Activated CD4-positive, alpha-beta T cell treated with anti-CD3 and anti-CD28 coated beads for 1 hour (primary cell): ENCODE data around the gene SOX6.
"Not testable (repeated sequence)": the region's sequence is repeated elsewhere in the genome, so short reads cannot be mapped to it uniquely, and the experiment has no call there.

Experiments
- DNase-seq: peaks from one replicate; pipeline ENCODE4 v3.0.0-alpha.2; 2020

The SOX6 gene

GRCh38 chr11:15944460-15944859, 411.9 kb downstream of the SOX6 start:
- no peak for DNase-seq

- no peak for DNase-seq
Observed at GRCh38 chr11:15943418-15944197, 412.7 kb downstream of the SOX6 start.

- no peak for DNase-seq
Observed at GRCh38 chr11:15942936-15943335, 413.4 kb downstream of the SOX6 start.

GRCh38 chr11:15942126-15942525, 414.2 kb downstream of the SOX6 start:
- DNase-seq = no peak

- DNase-seq = no peak
Observed at GRCh38 chr11:15941206-15941770, 415.1 kb downstream of the SOX6 start.

GRCh38 chr11:15940462-15941205, 415.7 kb downstream of the SOX6 start:
- no peak for DNase-seq

- no peak for DNase-seq
Observed at GRCh38 chr11:15938983-15939382, 417.4 kb downstream of the SOX6 start.

- no peak for DNase-seq
Observed at GRCh38 chr11:15938121-15938611, 418.2 kb downstream of the SOX6 start.

- no peak for DNase-seq
Observed at GRCh38 chr11:15937601-15938120, 418.7 kb downstream of the SOX6 start.

GRCh38 chr11:15936011-15936410, 420.3 kb downstream of the SOX6 start:
- DNase-seq = no peak

- no peak for DNase-seq
Observed at GRCh38 chr11:15935373-15935772, 421.0 kb downstream of the SOX6 start.

- no peak for DNase-seq
Observed at GRCh38 chr11:15933886-15934625, 422.3 kb downstream of the SOX6 start.

GRCh38 chr11:15932417-15932816, 423.9 kb downstream of the SOX6 start:
- DNase-seq = no peak

- no peak for DNase-seq
Observed at GRCh38 chr11:15931497-15931896, 424.8 kb downstream of the SOX6 start.

GRCh38 chr11:15930442-15931025, 425.8 kb downstream of the SOX6 start:
- DNase-seq = no peak

GRCh38 chr11:15929371-15929901, 426.9 kb downstream of the SOX6 start:
- DNase-seq = no peak

GRCh38 chr11:15927864-15928217, 428.5 kb downstream of the SOX6 start:
- no peak for DNase-seq

- no peak for DNase-seq
Observed at GRCh38 chr11:15927196-15927863, 429.0 kb downstream of the SOX6 start.

- no peak for DNase-seq
Observed at GRCh38 chr11:15926071-15926470, 430.3 kb downstream of the SOX6 start.

- no peak for DNase-seq
Observed at GRCh38 chr11:15923183-15923582, 433.2 kb downstream of the SOX6 start.

GRCh38 chr11:15922745-15923144, 433.6 kb downstream of the SOX6 start:
- DNase-seq = not testable (repeated sequence)
